ENCODE data around the gene RTL10.
"Not testable (repeated sequence)": the region's sequence is repeated elsewhere in the genome, so short reads cannot be mapped to it uniquely, and the experiment has no call there.

Gene RTL10

GRCh38 chr22:19892257-19892879 is 37.7 kb upstream of the RTL10 start:
- Mint-ChIP-seq H3K9me3 (no peaks in the 10 kb centered on the region), H3K27ac (peak overlapping the region; percentile 97), H3K4me1 (peaks cover 86% of the 10 kb centered on the region), H3K4me3 (peak overlapping the region; percentile 85 to 94), H3K27me3 (no peaks in the 10 kb centered on the region)
- ATAC-seq (peak; percentile 65), DNase-seq (peak; percentile 52 to 62)

GRCh38 chr22:19891317-19892256 is 36.9 kb upstream of the RTL10 start:
- ATAC-seq = peak; percentile 91

GRCh38 chr22:19890502-19891316 is 36.0 kb upstream of the RTL10 start:
- Mint-ChIP-seq H3K4me1 (peaks cover 86% of the 10 kb centered on the region), H3K27ac (peak overlapping the region; percentile 87 to 97), H3K9me3 (no peaks in the 10 kb centered on the region), H3K27me3 (no peaks in the 10 kb centered on the region), H3K4me3 (peak overlapping the region; percentile 85 to 94)
- no peak for ATAC-seq
- no peak for DNase-seq

More at GRCh38 chr22:19891317-19892256, 36.9 kb upstream of the RTL10 start:
- DNase-seq = peak; percentile 78 to 81
- H3K4me1 Mint-ChIP-seq = peaks cover 86% of the 10 kb centered on the region
- peak overlapping the region; percentile 85 to 94 for H3K4me3 Mint-ChIP-seq
- peak overlapping the region; percentile 97 for H3K27ac Mint-ChIP-seq
- H3K27me3 Mint-ChIP-seq = no peaks in the 10 kb centered on the region
- no peaks in the 10 kb centered on the region for H3K9me3 Mint-ChIP-seq

DNA sequence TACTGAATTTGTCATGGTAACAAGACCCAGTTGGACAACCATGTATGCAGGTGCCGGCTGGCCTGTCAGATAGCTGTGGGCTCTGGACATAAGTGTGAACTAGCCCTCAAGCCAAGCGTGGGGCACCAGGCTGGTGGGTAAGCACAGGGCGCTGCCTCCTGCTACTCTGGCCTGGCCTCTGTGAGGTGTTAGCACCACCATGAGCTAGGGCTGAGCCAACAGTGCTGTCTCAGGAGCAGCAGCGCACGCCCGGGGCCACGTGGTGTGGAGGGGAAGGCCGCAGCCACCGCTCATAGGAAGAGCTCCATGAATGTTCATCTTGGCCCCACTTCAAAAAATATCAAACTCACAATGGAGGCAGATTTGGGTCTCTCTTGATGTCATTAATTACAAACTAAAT is 35.3 kb upstream of the RTL10 start:
- Mint-ChIP-seq H3K9me3 (no peaks in the 10 kb centered on the region), H3K27ac (peak overlapping the region; percentile 33 to 48), H3K4me1 (peaks cover 86% of the 10 kb centered on the region), H3K27me3 (no peaks in the 10 kb centered on the region), H3K4me3 (peak overlapping the region; percentile 29 to 49)
- ATAC-seq (peak; percentile 28), DNase-seq (peak in 1 of 2 donors; percentile 36)

GRCh38 chr22:19888131-19888746 is 33.6 kb upstream of the RTL10 start:
- Mint-ChIP-seq H3K4me1 (peaks cover 74% of the 10 kb centered on the region), H3K4me3 (no peak overlapping the region), H3K27ac (peak overlapping the region in 1 of 2 donors; percentile 7), H3K9me3 (no peaks in the 10 kb centered on the region), H3K27me3 (no peaks in the 10 kb centered on the region)
- no peak for DNase-seq
- ATAC-seq = no peak

- no peak for DNase-seq
- no peaks in the 10 kb centered on the region for H3K27me3 Mint-ChIP-seq
- H3K4me1 Mint-ChIP-seq = peaks cover 66% of the 10 kb centered on the region
- H3K9me3 Mint-ChIP-seq = no peaks in the 10 kb centered on the region
- H3K27ac Mint-ChIP-seq = peak overlapping the region; percentile 74 to 86
- ATAC-seq = no peak
- H3K4me3 Mint-ChIP-seq = peak overlapping the region; percentile 19 to 49
These were observed 32.7 kb upstream of the RTL10 start for GRCh38 chr22:19887256-19887985.

GRCh38 chr22:19886605-19887255 is 32.1 kb upstream of the RTL10 start:
- Mint-ChIP-seq H3K27ac (peak overlapping the region; percentile 74 to 86), H3K9me3 (no peaks in the 10 kb centered on the region), H3K4me1 (peaks cover 59% of the 10 kb centered on the region), H3K4me3 (peak overlapping the region; percentile 19 to 49), H3K27me3 (no peaks in the 10 kb centered on the region)
- ATAC-seq = peak; percentile 24
- no peak for DNase-seq

DNA sequence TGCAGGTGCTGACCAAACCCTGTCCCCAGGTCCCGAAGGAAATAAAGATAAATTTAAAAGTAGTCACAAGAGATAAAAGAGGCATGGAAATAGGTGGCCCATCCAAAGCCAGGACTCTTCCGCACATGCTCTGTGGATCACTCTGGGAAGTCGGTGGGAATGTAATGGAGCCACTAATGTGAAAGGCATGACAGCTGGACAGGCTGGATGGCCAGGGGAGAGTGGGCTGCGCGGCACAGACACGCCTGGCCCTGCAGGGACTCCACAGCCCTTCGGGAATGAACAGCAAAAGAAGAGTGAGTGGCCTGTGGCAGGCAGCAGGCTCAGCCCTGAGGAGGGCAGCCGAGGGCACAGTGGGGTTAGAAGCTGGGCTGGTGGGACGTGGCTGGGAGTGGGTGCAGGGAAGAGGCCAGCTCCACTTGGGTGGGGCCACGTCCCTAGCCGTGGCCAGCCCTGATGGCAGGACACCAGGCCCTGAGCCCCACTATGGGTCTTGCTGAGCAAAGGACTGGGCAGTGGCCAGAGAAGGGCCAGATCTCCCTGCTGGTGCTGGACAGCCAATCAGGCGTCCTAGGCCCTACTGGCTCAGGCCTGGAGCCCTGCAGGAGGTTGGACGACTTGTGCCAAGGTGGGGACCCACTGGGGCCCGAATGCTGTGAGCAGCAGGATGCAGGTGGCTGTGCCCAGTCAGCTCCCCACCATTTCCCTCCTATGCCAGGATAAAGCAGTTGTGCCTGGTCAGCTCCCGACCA is 31.3 kb upstream of the RTL10 start:
- no peaks in the 10 kb centered on the region for H3K27me3 Mint-ChIP-seq
- DNase-seq (no peak), ATAC-seq (no peak)
- no peaks in the 10 kb centered on the region for H3K9me3 Mint-ChIP-seq
- H3K27ac Mint-ChIP-seq = peak overlapping the region; percentile 88 to 95
- H3K4me1 Mint-ChIP-seq = peaks cover 52% of the 10 kb centered on the region
- H3K4me3 Mint-ChIP-seq = peak overlapping the region; percentile 38 to 69

GRCh38 chr22:19884954-19885751 is 30.5 kb upstream of the RTL10 start:
- peak overlapping the region; percentile 88 to 95 for H3K27ac Mint-ChIP-seq
- H3K27me3 Mint-ChIP-seq = no peaks in the 10 kb centered on the region
- H3K4me3 Mint-ChIP-seq = peak overlapping the region; percentile 38 to 69
- peaks cover 43% of the 10 kb centered on the region for H3K4me1 Mint-ChIP-seq
- ATAC-seq = peak; percentile 7
- H3K9me3 Mint-ChIP-seq = no peaks in the 10 kb centered on the region
- DNase-seq = no peak

- Mint-ChIP-seq H3K27ac (no peak overlapping the region), H3K9me3 (no peaks in the 10 kb centered on the region), H3K4me1 (peaks cover 38% of the 10 kb centered on the region), H3K4me3 (no peak overlapping the region), H3K27me3 (no peaks in the 10 kb centered on the region)
- DNase-seq (no peak), ATAC-seq (no peak)
These were observed 29.7 kb upstream of the RTL10 start for GRCh38 chr22:19884161-19884953.

DNA sequence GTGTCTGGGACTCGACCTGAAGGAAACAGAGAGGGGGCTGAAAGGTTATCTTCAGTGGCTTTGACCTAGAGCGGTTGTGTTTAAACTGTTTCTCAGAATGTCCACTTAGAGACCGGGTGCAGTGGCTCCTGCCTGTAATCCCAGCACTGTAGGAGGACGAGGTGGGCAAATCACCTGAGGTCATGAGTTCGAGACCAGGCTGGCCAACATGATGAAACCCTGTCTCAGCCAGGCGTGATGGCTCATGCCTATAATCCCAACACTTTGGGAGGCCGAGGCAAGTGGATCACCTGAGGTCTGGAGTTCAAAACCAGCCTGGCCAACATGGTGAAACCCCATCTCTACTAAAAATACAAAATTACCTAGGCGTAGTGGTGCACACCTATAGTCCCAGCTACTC is 28.8 kb upstream of the RTL10 start:
- Mint-ChIP-seq H3K4me1 (peaks cover 37% of the 10 kb centered on the region), H3K27ac (peak overlapping the region in 1 of 2 donors; percentile 27)
- not testable (repeated sequence) for DNase-seq, H3K9me3 Mint-ChIP-seq, H3K4me3 Mint-ChIP-seq, H3K27me3 Mint-ChIP-seq, ATAC-seq

All from stimulated activated naive CD8-positive, alpha-beta T cell treated with anti-CD3 and anti-CD28 coated beads, Interleukin-15, amount 100 ng/mL, for 72 hours (primary cell).